ENCODE data around the gene IQCF2.

GRCh38 chr3:51813539-51813938 lies 47.9 kb upstream of the IQCF2 start:
- TF ChIP-seq, protein P1, sequence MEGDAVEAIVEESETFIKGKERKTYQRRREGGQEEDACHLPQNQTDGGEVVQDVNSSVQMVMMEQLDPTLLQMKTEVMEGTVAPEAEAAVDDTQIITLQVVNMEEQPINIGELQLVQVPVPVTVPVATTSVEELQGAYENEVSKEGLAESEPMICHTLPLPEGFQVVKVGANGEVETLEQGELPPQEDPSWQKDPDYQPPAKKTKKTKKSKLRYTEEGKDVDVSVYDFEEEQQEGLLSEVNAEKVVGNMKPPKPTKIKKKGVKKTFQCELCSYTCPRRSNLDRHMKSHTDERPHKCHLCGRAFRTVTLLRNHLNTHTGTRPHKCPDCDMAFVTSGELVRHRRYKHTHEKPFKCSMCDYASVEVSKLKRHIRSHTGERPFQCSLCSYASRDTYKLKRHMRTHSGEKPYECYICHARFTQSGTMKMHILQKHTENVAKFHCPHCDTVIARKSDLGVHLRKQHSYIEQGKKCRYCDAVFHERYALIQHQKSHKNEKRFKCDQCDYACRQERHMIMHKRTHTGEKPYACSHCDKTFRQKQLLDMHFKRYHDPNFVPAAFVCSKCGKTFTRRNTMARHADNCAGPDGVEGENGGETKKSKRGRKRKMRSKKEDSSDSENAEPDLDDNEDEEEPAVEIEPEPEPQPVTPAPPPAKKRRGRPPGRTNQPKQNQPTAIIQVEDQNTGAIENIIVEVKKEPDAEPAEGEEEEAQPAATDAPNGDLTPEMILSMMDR (IDR thresholded peaks at IDR 0.05; ENCODE audit: low read length), result no peak
- no peak for TF ChIP-seq EZH2 (optimal IDR thresholded peaks at IDR 0.05; ENCODE audit: low read depth, low read length)

Data from MM.1S (cell line).